Suppressor macrophage treated with lipopolysaccharide for 4 hours (primary cell): ENCODE data around the gene PCDHGB3.
"Not testable (repeated sequence)": the region's sequence is repeated elsewhere in the genome, so short reads cannot be mapped to it uniquely, and the experiment has no call there.

Experiments used
- DNase-seq: peaks from one replicate; pipeline ENCODE4 v3.0.0-alpha.2; 2020

PCDHGB3 gene

GRCh38 chr5:141359790-141360426 lies 10.1 kb upstream of the PCDHGB3 start, which contains the start of gene PCDHGB2:
Gene PCDHGB2, plus strand, starts transcription at chr5:141359994. Its CDS starts 142 bp downstream, at chr5:141360136.
- peak; percentile 29 for DNase-seq

GRCh38 chr5:141360685-141361084 lies 9.4 kb upstream of the PCDHGB3 start:
- no peak for DNase-seq

- no peak for DNase-seq
These were observed 7.3 kb upstream of the PCDHGB3 start for GRCh38 chr5:141362719-141363118.

- no peak for DNase-seq
These were observed 5.9 kb upstream of the PCDHGB3 start, which contains the start of gene PCDHGA5 for GRCh38 chr5:141363952-141364660. Gene PCDHGA5, plus strand, starts transcription at chr5:141364162. Its CDS starts 169 bp downstream, at chr5:141364331.

GRCh38 chr5:141366016-141366896 lies 3.8 kb upstream of the PCDHGB3 start:
- DNase-seq: no peak

GRCh38 chr5:141371572-141372475 lies 1.8 kb downstream of the PCDHGB3 start:
- no peak for DNase-seq

GRCh38 chr5:141373673-141374317 lies 3.8 kb downstream of the PCDHGB3 start, which contains the start of gene PCDHGA6:
Gene PCDHGA6, plus strand, starts transcription at chr5:141373891. Its CDS starts 193 bp downstream, at chr5:141374084.
- DNase-seq: no peak

GRCh38 chr5:141374627-141375026 lies 4.6 kb downstream of the PCDHGB3 start:
- DNase-seq: no peak

- not testable (repeated sequence) for DNase-seq
These were observed 5.6 kb downstream of the PCDHGB3 start for GRCh38 chr5:141375444-141376155.

GRCh38 chr5:141382469-141383294 lies 12.6 kb downstream of the PCDHGB3 start, which contains the start of gene PCDHGA7:
Gene PCDHGA7, plus strand, starts transcription at chr5:141382742. Its CDS starts 158 bp downstream, at chr5:141382900.
- DNase-seq: no peak

- DNase-seq: no peak
These were observed 13.3 kb downstream of the PCDHGB3 start for GRCh38 chr5:141383345-141383744.

GRCh38 chr5:141384471-141385267 lies 14.6 kb downstream of the PCDHGB3 start:
- DNase-seq: no peak

GRCh38 chr5:141387557-141388311 lies 17.7 kb downstream of the PCDHGB3 start, which contains the start of gene PCDHGB4:
Gene PCDHGB4, plus strand, starts transcription at chr5:141387698. Its CDS starts 187 bp downstream, at chr5:141387885.
- peak; percentile 29 for DNase-seq

GRCh38 chr5:141388661-141389060 lies 18.6 kb downstream of the PCDHGB3 start:
- no peak for DNase-seq

- DNase-seq: no peak
These were observed 19.4 kb downstream of the PCDHGB3 start for GRCh38 chr5:141389153-141390042.

- DNase-seq: no peak
These were observed 22.6 kb downstream of the PCDHGB3 start, which contains the start of gene PCDHGA8 for GRCh38 chr5:141392429-141393198. Gene PCDHGA8, plus strand, starts transcription at chr5:141392633. Its CDS starts 181 bp downstream, at chr5:141392814.
